ENCODE data around the gene KCNN3.

Gene KCNN3

GRCh38 chr1:154742606-154743005 lies 127.5 kb downstream of the KCNN3 start:
- TF ChIP-seq, protein P1, sequence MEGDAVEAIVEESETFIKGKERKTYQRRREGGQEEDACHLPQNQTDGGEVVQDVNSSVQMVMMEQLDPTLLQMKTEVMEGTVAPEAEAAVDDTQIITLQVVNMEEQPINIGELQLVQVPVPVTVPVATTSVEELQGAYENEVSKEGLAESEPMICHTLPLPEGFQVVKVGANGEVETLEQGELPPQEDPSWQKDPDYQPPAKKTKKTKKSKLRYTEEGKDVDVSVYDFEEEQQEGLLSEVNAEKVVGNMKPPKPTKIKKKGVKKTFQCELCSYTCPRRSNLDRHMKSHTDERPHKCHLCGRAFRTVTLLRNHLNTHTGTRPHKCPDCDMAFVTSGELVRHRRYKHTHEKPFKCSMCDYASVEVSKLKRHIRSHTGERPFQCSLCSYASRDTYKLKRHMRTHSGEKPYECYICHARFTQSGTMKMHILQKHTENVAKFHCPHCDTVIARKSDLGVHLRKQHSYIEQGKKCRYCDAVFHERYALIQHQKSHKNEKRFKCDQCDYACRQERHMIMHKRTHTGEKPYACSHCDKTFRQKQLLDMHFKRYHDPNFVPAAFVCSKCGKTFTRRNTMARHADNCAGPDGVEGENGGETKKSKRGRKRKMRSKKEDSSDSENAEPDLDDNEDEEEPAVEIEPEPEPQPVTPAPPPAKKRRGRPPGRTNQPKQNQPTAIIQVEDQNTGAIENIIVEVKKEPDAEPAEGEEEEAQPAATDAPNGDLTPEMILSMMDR (IDR thresholded peaks at IDR 0.05; ENCODE audit: control extremely low read depth, extremely low read depth, low read depth, missing control alignments), result no peak
- POLR2A ChIA-PET, result no interaction called here
- CTCF ChIA-PET, result interaction anchor here (1.6 kb wide), 1 partner anchor 73 kb away, joined by 4 read pairs; no protein-coding TSS in a partner anchor
- DNase-seq (ENCODE audit: extremely low spot score), result no peak

- no peak for DNase-seq (ENCODE audit: extremely low spot score)
- TF ChIP-seq, protein P1 (IDR thresholded peaks at IDR 0.05; ENCODE audit: control extremely low read depth, extremely low read depth, low read depth, missing control alignments), result no peak
- ChIA-PET CTCF (interaction anchor here (1.0 to 1.6 kb wide), 2 partner anchors 14 to 72 kb away, joined by 3 to 4 read pairs; no protein-coding TSS in a partner anchor), POLR2A (no interaction called here)
Measured at GRCh38 chr1:154741741-154742495, 128.2 kb downstream of the KCNN3 start.

DNA sequence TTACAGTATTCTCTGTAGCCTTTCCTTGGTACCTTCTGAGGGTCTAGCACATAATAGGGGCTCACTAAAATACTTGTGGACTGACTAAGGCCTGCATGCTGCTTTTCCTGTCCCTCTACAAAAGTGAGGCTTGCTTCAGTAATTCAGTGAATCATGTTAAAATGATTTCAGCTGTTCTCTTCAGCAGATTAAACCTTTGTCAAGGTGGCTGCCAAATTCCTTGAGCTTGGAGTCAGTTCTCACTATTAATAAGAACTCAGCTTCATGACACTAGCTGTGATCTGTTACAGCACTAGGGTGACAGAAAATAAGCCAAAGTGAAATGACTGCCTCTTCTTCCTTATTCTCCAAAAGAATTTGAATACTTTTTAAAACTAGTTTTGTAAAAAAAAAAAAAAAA lies 128.8 kb downstream of the KCNN3 start:
- no peak for DNase-seq (ENCODE audit: extremely low spot score)
- ChIA-PET POLR2A (no interaction called here), CTCF (interaction anchor here (1.0 to 1.2 kb wide), 2 partner anchors 14 to 55 kb away, joined by 3 read pairs; no protein-coding TSS in a partner anchor)
- TF ChIP-seq, protein P1 (IDR thresholded peaks at IDR 0.05; ENCODE audit: control extremely low read depth, extremely low read depth, low read depth, missing control alignments), result no peak

- TF ChIP-seq, protein P1 (IDR thresholded peaks at IDR 0.05; ENCODE audit: control extremely low read depth, extremely low read depth, low read depth, missing control alignments), result no peak
- no peak for DNase-seq (ENCODE audit: extremely low spot score)
- ChIA-PET CTCF (interaction anchor here (0.7 to 1.9 kb wide), 3 partner anchors 10 to 134 kb away, joined by 3 to 7 read pairs (median 4); no protein-coding TSS in a partner anchor), POLR2A (no interaction called here)
Measured at GRCh38 chr1:154739654-154740053, 130.4 kb downstream of the KCNN3 start.

DNA sequence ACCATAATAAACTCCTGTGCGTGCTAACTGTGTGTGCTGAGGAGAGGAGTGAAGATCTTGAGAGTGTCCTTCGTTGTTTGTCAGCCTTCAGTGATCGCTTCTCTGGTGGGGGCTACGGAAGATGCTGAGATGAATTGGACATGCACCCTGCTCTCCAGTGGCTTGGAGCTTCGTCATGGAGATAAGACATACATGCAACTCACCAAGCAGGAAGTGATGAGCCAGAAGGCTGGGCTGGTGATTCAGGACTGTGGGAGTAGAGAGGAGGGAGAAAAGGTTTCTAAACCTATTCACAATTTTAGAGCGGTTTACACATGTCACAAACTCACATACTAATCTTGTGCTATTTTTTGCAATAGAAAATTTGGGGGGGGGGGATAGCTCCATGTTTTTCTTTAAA lies 133.2 kb downstream of the KCNN3 start:
- CTCF ChIA-PET, result interaction anchor here (1.0 to 1.2 kb wide), 2 partner anchors 8 to 15 kb away, joined by 3 to 4 read pairs; no protein-coding TSS in a partner anchor
- TF ChIP-seq, protein P1 (IDR thresholded peaks at IDR 0.05; ENCODE audit: control extremely low read depth, extremely low read depth, low read depth, missing control alignments), result no peak
- POLR2A ChIA-PET, result no interaction called here
- no peak for DNase-seq (ENCODE audit: extremely low spot score)

DNA sequence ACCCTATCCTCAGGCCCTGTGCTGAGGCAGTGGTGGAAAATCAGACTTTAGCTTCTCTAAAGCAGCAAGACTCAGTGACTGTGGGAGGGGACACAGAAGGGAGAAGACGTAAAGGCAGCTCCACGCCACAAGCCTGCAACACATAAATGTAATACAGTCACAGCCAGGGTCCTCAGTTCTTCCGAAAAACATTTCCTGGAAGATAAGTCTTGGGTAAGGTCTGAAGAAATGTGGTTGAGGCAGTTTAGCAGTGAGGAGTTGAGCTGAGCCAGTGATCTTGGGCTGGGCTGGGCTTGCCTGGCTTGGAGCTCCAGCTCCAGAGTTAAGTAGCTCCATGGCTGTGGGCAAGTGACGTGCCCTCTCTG lies 134.3 kb downstream of the KCNN3 start:
- CTCF ChIA-PET, result interaction anchor here (2.9 kb wide), 1 partner anchor 12 kb away, joined by 12 read pairs; no protein-coding TSS in a partner anchor
- POLR2A ChIA-PET, result no interaction called here
- no peak for DNase-seq (ENCODE audit: extremely low spot score)
- TF ChIP-seq, protein P1 (IDR thresholded peaks at IDR 0.05; ENCODE audit: control extremely low read depth, extremely low read depth, low read depth, missing control alignments), result no peak
